ENCODE data around the gene CPLX4. TPM values are rescaled to one million over a fixed set of nuclear protein-coding genes. Genes with fewer than 3 reads are reported as not detected.

CPLX4 gene
- not detected in 2 replicates for total RNA-seq (2022)
- Bru-seq, nascent RNA: percentile 4 among the genes with signal in this experiment
- BruChase-seq, experiment 1, labeled RNA remaining after a 6-hour chase: percentile 3 among the genes with signal in this experiment
- percentile 1 among the genes with signal in this experiment for BruChase-seq, experiment 2, labeled RNA remaining after a 2-hour chase
- long read RNA-seq: 0 reads

DNA sequence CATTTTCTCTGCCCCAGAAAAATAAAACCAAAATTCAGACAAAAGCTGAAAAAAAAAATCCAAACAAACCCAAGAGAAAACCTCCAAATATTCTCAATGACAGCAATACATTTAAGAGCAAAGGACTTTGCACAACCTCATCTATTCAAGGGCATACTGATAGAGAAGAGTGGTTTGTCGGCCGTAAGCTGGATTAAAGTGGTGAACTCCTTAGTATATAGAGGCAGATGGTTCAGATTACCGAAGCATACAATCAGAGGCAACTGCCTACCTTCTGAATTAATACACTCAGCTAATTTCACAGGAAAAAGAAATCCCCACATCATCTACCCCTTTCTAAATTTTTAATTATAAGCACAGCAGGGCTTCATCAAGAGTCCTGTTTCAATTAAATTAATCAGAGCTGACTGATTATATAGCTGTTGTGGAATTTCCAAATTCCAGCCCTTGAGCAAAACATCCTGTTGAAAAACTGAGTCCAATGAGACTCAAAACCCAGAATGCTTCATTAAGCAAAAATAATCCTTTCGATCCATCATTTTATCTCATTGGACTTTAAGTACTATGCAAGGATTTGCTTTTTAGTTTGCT is at the start of gene CPLX4:
Gene CPLX4 (minus strand): TSS at position 190 of the 591 bp plus-strand sequence. CDS start 187 bp downstream, at position 3.
- CTCF ChIA-PET: no interaction called here
- DNase-seq: no peak
- Mint-ChIP-seq H3K4me3 (ENCODE audit: low read depth, unreplicated experiment) (no peak within 1 kb of the TSS), H3K4me1 (ENCODE audit: low read depth, unreplicated experiment) (no peaks in the 10 kb centered on the region), H3K27me3 (ENCODE audit: unreplicated experiment) (peaks cover 13% of the 10 kb centered on the region), H3K9me3 (ENCODE audit: low read depth, unreplicated experiment) (no peaks in the 10 kb centered on the region), H3K27ac (ENCODE audit: unreplicated experiment) (no peak within 1 kb of the TSS), H3K36me3 (ENCODE audit: insufficient read depth, unreplicated experiment) (no peaks in the 10 kb centered on the region)
- intact Hi-C loops (cut with micrococcal nuclease; ENCODE audit: unreplicated experiment): no loop called here
- no peak for TF ChIP-seq CTCF (IDR thresholded peaks at IDR 0.05; ENCODE audit: unreplicated experiment)
- no TSS peak for BruUV-seq (replicated peaks)

DNA sequence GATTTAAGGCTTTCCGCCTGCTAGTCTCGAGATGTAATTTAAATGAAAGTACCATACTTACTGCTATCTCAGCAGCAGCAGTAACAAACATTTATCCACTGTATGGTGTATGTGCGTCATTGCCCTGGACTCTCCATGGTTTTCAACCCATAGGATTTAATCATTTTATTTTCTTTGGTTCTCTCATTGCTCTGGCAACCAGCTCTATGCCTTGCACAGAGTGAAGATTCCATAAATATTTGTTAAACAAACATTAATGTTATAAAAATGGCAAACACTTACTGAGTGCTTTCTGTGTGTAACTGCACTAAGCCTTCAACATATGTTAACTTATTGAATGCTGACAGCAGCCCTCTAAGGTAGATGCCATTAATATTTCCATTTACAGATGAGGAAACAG is 41.9 kb upstream of the CPLX4 start:
- intact Hi-C loops (cut with micrococcal nuclease; ENCODE audit: unreplicated experiment): no loop called here
- Mint-ChIP-seq H3K4me3 (ENCODE audit: low read depth, unreplicated experiment) (no peak overlapping the region), H3K36me3 (ENCODE audit: insufficient read depth, unreplicated experiment) (peaks cover 29% of the 10 kb centered on the region), H3K27me3 (ENCODE audit: unreplicated experiment) (peaks cover 16% of the 10 kb centered on the region), H3K4me1 (ENCODE audit: low read depth, unreplicated experiment) (peaks cover 13% of the 10 kb centered on the region), H3K27ac (ENCODE audit: unreplicated experiment) (no peak overlapping the region), H3K9me3 (ENCODE audit: low read depth, unreplicated experiment) (no peaks in the 10 kb centered on the region)
- DNase-seq: no peak
- no TSS peak for BruUV-seq (replicated peaks)
- TF ChIP-seq CTCF (IDR thresholded peaks at IDR 0.05; ENCODE audit: unreplicated experiment): no peak
- CTCF ChIA-PET: no interaction called here

GRCh38 chr18:59359576-59359952 is 41.1 kb upstream of the CPLX4 start:
- Mint-ChIP-seq H3K4me3 (ENCODE audit: low read depth, unreplicated experiment) (peak overlapping the region; percentile 89), H3K27ac (ENCODE audit: unreplicated experiment) (no peak overlapping the region), H3K36me3 (ENCODE audit: insufficient read depth, unreplicated experiment) (peaks cover 29% of the 10 kb centered on the region), H3K4me1 (ENCODE audit: low read depth, unreplicated experiment) (peaks cover 13% of the 10 kb centered on the region), H3K9me3 (ENCODE audit: low read depth, unreplicated experiment) (no peaks in the 10 kb centered on the region), H3K27me3 (ENCODE audit: unreplicated experiment) (peaks cover 16% of the 10 kb centered on the region)
- no peak for DNase-seq
- intact Hi-C loops (cut with micrococcal nuclease; ENCODE audit: unreplicated experiment): no loop called here
- BruUV-seq (replicated peaks): no TSS peak
- CTCF ChIA-PET: interaction anchor here (1.0 to 1.5 kb wide), 3 partner anchors 30 to 51 kb away, joined by 3 to 12 read pairs (median 5); no protein-coding TSS in a partner anchor
- TF ChIP-seq CTCF (IDR thresholded peaks at IDR 0.05; ENCODE audit: unreplicated experiment): no peak

DNA sequence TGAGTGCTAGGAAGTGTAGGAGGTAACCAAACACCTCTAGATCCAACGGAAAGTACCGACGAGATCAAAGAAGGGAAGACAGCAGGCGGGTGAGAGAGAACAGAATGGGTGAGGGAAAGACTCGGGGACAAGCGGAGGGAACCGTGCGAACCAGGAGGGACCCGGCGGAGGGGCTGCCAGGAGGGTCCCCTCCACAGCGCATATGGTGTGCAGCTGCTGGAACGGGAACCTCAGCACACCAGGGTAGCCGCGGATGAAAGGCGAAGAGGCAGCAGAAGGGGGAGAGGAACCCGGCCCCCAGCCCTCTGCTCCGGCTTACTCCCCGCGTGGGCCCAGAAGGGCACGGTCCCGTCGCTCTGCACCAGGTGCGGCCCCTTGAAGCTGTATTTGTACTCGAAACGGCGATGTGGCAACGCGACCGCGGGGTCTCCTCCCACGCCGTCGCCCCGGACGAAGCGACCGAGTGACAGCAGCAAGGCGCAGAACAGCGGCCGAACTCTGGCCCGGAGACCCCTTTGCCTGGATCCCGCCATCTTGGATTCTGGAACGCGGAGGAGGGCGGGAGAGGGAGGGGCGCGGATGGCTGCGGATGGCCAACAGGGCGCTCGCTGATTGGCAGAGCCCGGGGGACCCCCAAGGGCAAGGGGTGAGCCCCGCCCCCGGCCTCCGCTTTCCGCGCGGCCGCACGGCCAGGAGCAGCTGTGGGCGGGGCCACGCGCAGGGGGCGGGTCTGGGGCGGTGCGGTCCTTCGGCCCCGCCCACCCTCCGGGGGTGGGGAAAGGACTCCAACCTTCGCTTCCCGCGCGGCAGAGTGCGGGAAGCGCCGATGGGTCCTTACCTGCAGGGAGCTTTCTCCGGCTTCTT is 40.5 kb upstream of the CPLX4 start, which contains the start of gene LMAN1:
Gene LMAN1 (minus strand): TSS at position 554 of the 864 bp plus-strand sequence. CDS start 21 bp downstream, at position 533.
- H3K9me3 Mint-ChIP-seq (ENCODE audit: low read depth, unreplicated experiment): no peaks in the 10 kb centered on the region
- peak within 1 kb of the TSS; percentile 89 for H3K4me3 Mint-ChIP-seq (ENCODE audit: low read depth, unreplicated experiment)
- no TSS peak for BruUV-seq (replicated peaks)
- CTCF ChIA-PET: interaction anchor here (1.0 to 1.5 kb wide), 3 partner anchors 30 to 50 kb away, joined by 3 to 12 read pairs (median 5); no protein-coding TSS in a partner anchor
- H3K27ac Mint-ChIP-seq (ENCODE audit: unreplicated experiment): peak within 1 kb of the TSS; percentile 97
- DNase-seq: peak; percentile 99
- H3K36me3 Mint-ChIP-seq (ENCODE audit: insufficient read depth, unreplicated experiment): peaks cover 34% of the 10 kb centered on the region
- TF ChIP-seq CTCF (IDR thresholded peaks at IDR 0.05; ENCODE audit: unreplicated experiment): no peak
- peaks cover 13% of the 10 kb centered on the region for H3K4me1 Mint-ChIP-seq (ENCODE audit: low read depth, unreplicated experiment)
- intact Hi-C loops (cut with micrococcal nuclease; ENCODE audit: unreplicated experiment): no loop called here
- peaks cover 13% of the 10 kb centered on the region for H3K27me3 Mint-ChIP-seq (ENCODE audit: unreplicated experiment)

All from Calu3 (cell line).